ENCODE measurements around the gene STYXL1. TPM values are rescaled to one million over a fixed set of nuclear protein-coding genes. Genes with fewer than 3 reads are reported as not detected.
A peak's percentile ranks its signal among the peaks of the same experiment; 100 is the strongest.
"Not testable (repeated sequence)": the region's sequence is repeated elsewhere in the genome, so short reads cannot be mapped to it uniquely, and the experiment has no call there.

Gene STYXL1
- total RNA-seq, 2 donors from 2014 or later: 20.8 to 24.7 TPM

- TF ChIP-seq CTCF (IDR thresholded peaks at IDR 0.05) (no peak), POLR2A (IDR thresholded peaks at IDR 0.05) (no peak)
- H3K4me3 ChIP-seq: no peak overlapping the region
- intact Hi-C loops (cut with DNase I): no loop called here
- H3K36me3 ChIP-seq (replicated peaks in 1 of 2; ENCODE audit: insufficient read depth in 1 of 2, low read depth in 2 of 2): peaks cover 11 to 39% of the 10 kb centered on the region in 2 donors
- ATAC-seq (no peak), DNase-seq (no peak)
- no peaks in the 10 kb centered on the region for H3K27me3 ChIP-seq
- WGBS, 2 donors: 89 to 90% methylated on average over 14 to 24 of the region's 24 CpGs
- no peak overlapping the region for H3K27ac ChIP-seq
- no peaks in the 10 kb centered on the region for H3K4me1 ChIP-seq
- no peaks in the 10 kb centered on the region for H3K9me3 ChIP-seq
Measured at GRCh38 chr7:76064208-76064970, 16.6 kb upstream of the STYXL1 start.

DNA sequence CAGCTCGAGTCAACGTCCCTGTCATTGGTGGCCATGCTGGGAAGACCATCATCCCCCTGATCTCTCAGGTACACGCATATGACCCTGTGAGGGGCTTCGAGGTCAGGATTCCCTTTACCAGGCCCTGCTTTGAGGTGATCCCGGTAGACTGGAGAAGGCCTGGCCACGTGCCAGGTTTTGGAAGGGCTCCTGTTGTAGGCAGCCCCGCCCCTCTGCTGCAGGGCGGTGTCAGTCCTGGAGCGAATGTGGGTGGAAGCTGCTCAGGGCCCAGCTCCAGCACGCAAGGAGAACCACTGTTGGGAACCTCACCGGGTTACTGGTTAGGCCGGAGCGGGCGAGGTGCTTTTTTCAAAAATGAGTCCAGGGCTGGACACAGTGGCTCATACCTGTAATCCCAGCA lies 15.7 kb upstream of the STYXL1 start:
- H3K4me1 ChIP-seq: peaks cover 4% of the 10 kb centered on the region
- H3K27ac ChIP-seq: no peak overlapping the region
- WGBS, 2 donors: 67 to 79% methylated on average over 8 to 14 of the region's 14 CpGs
- TF ChIP-seq POLR2A (IDR thresholded peaks at IDR 0.05) (no peak), CTCF (IDR thresholded peaks at IDR 0.05) (no peak)
- no peak overlapping the region for H3K4me3 ChIP-seq
- peaks cover 11 to 45% of the 10 kb centered on the region in 2 donors for H3K36me3 ChIP-seq (replicated peaks in 1 of 2; ENCODE audit: insufficient read depth in 1 of 2, low read depth in 2 of 2)
- peak; percentile 34 to 53 (median 42) for DNase-seq
- intact Hi-C loops (cut with DNase I): no loop called here
- no peaks in the 10 kb centered on the region for H3K9me3 ChIP-seq
- H3K27me3 ChIP-seq: no peaks in the 10 kb centered on the region
- ATAC-seq: no peak

DNA sequence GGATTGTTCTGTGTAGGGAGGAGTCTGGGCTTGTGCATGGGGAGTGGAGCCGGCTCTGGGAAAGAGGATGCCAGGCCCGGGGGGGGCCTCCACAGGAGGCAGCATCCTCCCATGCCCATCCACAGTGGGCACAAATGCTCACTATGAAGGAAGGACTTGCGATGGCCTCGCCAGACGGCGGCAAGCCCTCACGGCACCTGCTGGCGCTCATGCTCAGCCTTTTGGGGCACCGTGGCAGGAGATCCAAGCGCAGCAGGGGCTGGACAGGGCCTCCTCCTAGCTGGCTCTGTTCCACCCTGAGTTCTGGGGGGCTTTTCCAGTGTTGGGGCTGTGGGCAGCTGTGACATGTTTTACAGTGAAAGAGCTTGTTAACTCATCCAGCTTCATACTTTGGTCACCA lies 15.3 kb upstream of the STYXL1 start:
- no peak for TF ChIP-seq POLR2A (IDR thresholded peaks at IDR 0.05)
- Histone ChIP-seq H3K9me3 (no peaks in the 10 kb centered on the region), H3K4me1 (peaks cover 8% of the 10 kb centered on the region), H3K4me3 (no peak overlapping the region), H3K27ac (no peak overlapping the region), H3K27me3 (no peaks in the 10 kb centered on the region), H3K36me3 (replicated peaks in 1 of 2; ENCODE audit: insufficient read depth in 1 of 2, low read depth in 2 of 2) (peaks cover 11 to 48% of the 10 kb centered on the region in 2 donors)
- WGBS, 2 donors: 88 to 95% methylated on average over 10 of the region's 10 CpGs
- intact Hi-C loops (cut with DNase I): no loop called here
- DNase-seq (no peak), ATAC-seq (no peak)

- Histone ChIP-seq H3K27ac (no peak overlapping the region), H3K9me3 (no peaks in the 10 kb centered on the region), H3K27me3 (no peaks in the 10 kb centered on the region), H3K36me3 (replicated peaks in 1 of 2; ENCODE audit: insufficient read depth in 1 of 2, low read depth in 2 of 2) (peaks cover 11 to 48% of the 10 kb centered on the region in 2 donors), H3K4me1 (peaks cover 17% of the 10 kb centered on the region), H3K4me3 (no peak overlapping the region)
- ATAC-seq (no peak), DNase-seq (no peak)
- no peak for TF ChIP-seq POLR2A (IDR thresholded peaks at IDR 0.05)
- no peak for TF ChIP-seq CTCF (IDR thresholded peaks at IDR 0.05)
- intact Hi-C loops (cut with DNase I): no loop called here
- WGBS, 2 donors: 94 to 96% methylated on average over 14 to 15 of the region's 15 CpGs
Measured at GRCh38 chr7:76062254-76062653, 14.5 kb upstream of the STYXL1 start.

- TF ChIP-seq CTCF (IDR thresholded peaks at IDR 0.05) (no peak), POLR2A (IDR thresholded peaks at IDR 0.05) (no peak)
- intact Hi-C loops (cut with DNase I): no loop called here
- ATAC-seq (no peak), DNase-seq (peak in 3 of 4 donors; percentile 39 to 50 (median 44))
- Histone ChIP-seq H3K4me3 (no peak overlapping the region), H3K4me1 (peaks cover 31% of the 10 kb centered on the region), H3K27me3 (no peaks in the 10 kb centered on the region), H3K36me3 (replicated peaks in 1 of 2; ENCODE audit: insufficient read depth in 1 of 2, low read depth in 2 of 2) (peaks cover 7 to 41% of the 10 kb centered on the region in 2 donors), H3K9me3 (no peaks in the 10 kb centered on the region), H3K27ac (no peak overlapping the region)
- 33 to 61% methylated on average over 5 to 6 of the region's 6 CpGs for WGBS, 2 donors
Measured at GRCh38 chr7:76060842-76061241, 13.0 kb upstream of the STYXL1 start.

DNA sequence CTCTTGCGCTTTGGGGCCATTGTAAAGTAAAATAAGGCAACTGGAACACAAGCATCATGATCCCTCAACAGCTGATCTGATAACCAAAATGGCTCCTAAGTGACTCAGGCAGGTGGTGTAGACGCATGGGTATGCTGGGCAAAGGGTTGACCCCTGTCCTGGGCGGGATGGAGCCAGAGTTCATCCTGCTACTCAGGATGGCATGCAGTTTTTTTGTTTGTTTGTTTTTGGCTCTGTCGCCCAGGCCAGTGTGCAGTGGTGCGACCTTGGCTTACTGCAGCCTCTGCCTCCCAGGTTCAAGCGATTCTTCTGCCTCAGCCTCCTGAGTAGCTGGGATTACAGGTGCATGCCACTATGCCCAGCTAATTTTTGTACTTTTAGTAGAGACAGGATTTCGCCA lies 10.9 kb upstream of the STYXL1 start:
- H3K4me3 ChIP-seq; ATAC-seq; intact Hi-C loops (cut with DNase I); H3K27me3 ChIP-seq; DNase-seq; H3K9me3 ChIP-seq: not testable (repeated sequence)
- peaks cover 44% of the 10 kb centered on the region for H3K4me1 ChIP-seq
- H3K27ac ChIP-seq: peak overlapping the region in 1 of 4 donors; percentile 85
- 79 to 84% methylated on average over 6 to 7 of the region's 7 CpGs for WGBS, 2 donors
- peaks cover 0 to 22% of the 10 kb centered on the region in 2 donors for H3K36me3 ChIP-seq (replicated peaks in 1 of 2; ENCODE audit: insufficient read depth in 1 of 2, low read depth in 2 of 2)

Measured in body of pancreas (tissue), 4 donors.